OCI-M2 (cell line): ENCODE data around the gene ATP10B.
"Not testable (repeated sequence)": the region's sequence is repeated elsewhere in the genome, so short reads cannot be mapped to it uniquely, and the experiment has no call there.

Source experiments
- DNase-seq: peaks from one replicate; lab custom pipeline; 2025; ENCODE audit not compliant: unreplicated experiment; lab: John Stamatoyannopoulos, UW

Gene ATP10B

DNA sequence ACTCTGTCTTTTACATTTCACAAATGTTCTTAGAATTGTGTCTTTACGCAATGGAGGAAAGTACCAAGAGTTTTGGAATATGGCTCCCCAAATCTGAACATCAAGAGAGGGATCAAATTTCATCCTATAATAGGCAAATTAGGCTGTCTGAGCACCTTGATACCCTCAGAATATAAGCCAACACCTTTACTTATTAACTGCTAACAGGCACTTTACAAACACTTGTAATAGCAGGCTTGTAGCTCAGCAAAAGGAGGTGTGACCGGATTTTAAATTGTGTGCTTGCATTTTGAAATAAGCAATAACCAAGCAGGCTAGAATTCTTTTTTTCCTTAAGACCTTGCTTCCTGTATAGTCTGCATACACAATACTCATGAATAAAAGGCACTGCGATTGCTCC, 92.0 kb downstream of the ATP10B start:
- DNase-seq: no peak

DNA sequence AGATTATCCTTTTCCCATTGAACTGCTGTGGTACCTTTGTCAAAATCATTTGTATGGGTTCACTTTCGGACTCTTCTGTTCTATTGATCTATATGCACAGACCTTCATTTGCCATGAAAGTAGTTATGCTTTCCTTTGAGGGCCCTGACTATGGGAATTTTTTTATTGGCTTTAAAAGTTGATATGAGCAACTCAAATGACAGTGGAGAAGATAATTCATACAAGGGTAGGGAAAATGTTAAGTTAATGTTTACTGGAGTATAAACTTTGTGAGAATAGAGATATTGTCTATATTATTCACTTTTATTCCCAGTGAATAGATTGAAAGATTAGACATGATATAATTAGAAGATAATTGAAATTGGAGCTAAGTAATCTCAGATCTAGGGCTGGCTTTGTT, 94.8 kb downstream of the ATP10B start:
- no peak for DNase-seq

DNA sequence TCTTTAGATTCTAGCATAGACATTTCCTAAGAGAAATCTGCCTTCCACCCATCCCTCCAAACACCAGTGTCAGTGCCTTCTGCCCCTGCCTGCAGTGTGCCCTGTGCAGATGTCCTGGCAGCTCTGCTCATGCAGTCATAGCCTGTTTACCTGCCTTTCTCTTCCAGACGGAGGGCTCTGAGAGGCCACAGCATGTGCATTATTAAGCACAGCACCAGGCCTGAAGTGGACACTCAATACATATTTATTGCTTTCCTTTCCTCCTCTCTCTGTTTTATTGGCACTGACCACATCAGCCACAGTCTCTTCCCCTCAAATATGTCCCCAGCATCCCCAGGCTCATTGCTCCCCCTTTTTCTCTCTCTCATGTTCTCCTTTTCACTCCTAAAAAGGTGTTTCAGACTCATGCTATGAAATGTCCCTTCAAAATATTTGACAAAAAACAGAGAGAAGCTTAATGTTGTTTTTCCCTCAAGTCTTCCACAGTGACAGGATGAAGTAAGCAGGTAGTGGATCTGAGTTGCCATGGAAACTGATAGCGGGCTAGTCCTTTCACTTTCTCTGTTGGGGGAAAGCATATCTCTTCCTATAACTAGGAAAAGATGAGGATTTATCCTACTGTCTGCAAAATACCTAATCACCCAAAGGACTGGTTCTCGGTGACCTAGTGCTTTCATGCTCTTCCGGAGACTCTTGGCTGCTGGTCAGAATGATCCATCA, 100.9 kb downstream of the ATP10B start:
- DNase-seq: no peak

DNA sequence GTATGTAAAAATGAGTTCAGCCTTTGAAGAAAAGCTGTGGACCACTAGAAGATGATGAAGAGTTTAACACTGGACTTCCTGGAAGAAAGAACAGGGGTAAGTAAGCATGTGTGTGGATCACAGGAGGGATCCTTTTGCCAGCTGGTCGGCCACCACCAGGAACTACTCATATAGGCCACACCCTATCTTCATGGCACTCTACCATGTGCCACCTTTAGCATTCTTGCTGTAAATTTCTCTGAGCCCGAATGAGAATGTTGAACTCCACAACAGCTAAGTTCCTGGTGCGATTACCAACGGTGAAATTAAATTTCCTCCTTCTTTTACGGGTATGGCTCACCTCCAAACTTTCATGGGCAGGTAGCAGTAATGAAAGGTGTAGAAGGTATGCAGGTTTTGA, 102.3 kb downstream of the ATP10B start:
- no peak for DNase-seq

DNA sequence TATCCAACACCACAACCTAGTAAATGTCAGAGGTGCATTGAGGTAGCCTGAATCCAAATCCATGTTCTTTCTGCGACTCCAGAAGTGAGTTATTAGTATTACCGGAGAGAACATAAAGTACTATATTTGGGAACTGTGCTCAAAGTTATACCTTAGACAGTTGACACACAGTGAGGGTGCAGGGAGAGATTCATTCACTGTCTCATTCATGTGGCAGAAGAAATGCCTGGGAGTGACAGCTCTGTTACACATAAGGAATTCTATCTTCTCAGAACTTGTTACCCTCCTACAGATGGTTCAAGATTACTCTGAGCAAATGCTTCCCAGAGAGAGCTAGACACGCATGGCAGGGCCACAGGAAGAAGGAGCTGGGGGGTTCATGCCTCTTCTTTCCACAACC, 103.0 kb downstream of the ATP10B start:
- no peak for DNase-seq

DNA sequence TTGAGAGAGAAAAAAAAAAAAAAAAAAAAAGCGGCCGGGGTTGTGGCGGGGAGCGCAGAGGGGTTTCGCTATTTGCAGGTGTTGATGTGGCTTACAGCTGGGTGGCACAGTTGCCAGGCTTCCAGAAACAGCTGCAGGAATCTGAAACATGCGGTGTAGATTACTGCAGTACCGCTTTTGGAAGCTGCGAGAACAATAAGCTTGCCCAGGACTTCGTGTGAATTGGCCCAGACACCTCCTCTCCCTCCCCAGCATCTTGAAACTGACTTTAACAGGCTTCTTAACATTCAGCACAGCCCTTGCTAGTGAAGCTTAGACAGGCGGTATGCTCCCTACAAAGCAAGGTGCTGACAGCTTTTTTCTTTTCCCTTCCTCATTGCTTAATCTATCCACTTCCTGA, 104.0 kb downstream of the ATP10B start:
- no peak for DNase-seq

DNA sequence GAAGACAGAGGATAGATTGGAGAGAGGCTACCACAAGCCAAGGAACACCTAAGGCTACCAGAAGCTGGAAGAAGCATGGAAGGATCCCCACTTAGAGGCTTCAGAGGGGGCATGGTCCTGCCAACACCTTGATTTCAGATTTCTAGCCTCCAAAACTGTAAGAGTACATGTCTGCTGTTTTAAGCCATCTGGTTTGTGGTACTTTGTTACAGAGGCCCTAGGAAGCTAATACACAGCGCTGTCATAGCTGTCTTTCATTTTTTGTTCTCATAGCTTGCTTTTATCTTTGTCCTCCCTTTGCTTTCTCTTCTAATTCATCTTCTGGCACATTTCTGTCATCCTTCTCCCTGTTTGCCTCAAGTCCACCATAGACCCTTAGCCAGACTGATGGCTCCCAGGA, 104.5 kb downstream of the ATP10B start:
- no peak for DNase-seq

DNA sequence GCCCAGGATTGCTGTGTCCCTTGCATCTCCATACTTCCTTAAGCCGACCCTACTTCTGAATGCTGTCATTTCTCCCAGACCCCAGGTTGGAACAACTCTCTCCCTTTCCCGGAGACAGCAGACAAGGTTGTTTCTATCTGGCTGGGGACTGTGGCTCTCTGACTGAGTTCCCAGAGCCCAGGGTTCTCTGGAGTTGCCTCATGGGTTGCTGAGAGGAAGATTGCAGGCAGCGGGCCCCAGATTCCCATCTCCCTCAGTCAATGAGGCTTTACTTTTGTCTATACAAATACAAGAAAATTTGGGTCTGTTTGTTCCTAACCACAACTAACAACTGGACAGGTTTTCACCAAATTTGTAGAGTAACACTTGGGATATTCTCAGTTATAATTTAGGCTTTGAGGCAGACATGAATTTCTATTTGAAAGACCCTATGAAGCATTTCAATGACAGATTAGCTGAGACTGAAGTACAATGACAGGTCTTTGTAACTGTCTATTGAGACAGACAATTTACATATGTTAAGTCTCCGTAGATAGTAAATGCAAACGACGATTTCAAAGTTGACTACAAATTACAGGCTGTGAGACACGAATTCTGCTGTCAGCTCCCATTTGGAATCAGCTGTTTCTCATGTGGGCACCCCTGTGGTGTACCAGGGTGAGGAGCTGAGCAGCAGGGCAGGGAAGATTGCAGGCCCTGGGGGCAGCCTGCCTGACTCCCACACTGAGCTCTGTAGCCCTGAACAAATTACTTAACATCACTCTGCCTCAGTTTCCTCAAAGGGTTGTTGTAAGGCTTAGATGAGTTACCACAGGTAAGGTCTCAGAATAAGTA, 107.5 kb downstream of the ATP10B start:
- DNase-seq: no peak

DNA sequence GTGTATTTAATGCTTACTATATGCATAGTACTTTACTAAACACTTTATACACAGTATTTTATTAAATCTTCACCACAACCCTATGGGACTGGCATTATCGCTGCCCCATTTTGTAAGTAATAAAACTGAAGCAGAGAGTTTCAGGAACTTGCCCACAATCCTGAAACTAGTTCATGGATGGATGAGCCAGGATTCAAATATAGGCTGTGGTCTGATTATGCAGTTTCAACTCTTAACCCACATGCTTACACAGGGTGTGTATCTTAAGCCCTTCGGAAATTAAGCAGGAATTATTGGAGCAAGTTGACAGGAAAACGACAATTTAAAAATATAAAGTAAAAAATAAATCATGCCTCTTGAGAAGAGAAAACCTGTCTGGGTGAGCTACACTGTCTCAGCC, 109.0 kb downstream of the ATP10B start:
- no peak for DNase-seq

DNA sequence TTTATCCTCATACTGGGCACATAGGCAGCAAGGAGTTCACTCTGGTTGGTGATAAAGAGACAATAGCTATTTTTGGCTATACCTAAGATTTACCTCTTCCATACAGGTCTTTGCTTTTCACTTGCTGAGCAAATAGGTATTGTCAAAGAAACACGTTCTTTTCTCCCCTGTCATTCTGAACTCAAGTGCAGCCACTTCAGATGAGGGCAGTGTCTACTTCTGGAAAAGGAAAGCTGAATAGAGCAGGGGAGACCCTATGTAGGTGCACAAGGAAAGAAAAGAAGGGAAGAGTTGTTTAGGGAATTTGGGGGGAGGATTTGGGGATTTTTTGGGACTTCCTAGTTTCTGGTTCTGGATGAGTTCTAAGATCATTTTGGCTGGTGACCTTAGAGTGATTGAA, 109.6 kb downstream of the ATP10B start:
- DNase-seq: no peak

DNA sequence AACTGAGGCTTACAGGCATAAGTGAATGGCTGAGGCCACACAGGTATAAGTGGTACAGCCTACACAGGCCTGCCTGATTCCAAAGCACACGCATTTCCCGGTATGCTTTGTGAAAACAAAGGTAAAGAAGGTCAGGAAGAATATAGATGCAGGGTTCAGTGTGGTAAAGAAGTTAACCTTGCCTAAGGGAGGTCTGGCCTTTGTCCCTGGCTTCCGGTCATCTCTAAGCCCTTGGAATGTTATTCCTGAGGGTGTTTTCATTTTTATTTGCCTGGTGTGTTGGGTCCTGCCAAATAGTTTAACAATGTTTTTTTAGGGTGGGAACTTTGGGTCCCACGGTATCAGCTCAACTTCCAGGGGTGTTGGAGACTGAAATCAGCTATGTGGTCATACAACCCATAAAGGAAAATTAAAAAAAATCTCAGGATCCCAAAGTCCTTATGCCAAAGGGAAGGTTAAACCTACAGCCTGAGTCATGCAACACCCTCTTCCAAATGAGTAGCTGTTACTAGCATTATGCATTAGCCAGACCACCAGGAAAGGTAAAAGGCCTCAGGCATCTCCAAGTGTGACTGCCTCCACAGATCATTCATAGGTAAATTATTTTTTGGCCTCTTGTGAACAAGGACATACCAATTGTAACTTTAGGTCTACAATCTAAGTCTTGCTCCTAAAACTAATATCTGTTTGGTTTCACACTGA, 124.6 kb downstream of the ATP10B start:
- no peak for DNase-seq

DNA sequence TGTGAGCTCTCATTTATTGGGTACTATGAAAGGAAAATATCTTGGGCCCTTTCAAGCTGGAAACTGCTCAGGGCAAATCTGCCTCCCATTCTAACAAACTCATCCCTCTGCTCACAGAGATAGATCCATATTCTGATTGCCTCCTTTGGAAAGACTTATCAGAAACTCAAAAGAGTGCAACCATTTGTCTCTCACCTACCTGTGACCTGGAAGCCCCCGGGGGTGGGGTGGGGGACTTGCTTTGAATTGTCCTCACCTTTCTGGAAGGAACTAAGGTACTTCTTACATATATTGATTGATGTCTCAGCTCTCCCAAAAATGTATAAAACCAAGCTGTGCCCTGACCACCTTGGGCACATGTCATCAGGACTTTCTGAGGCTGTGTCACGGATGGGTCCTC, 125.3 kb downstream of the ATP10B start:
- no peak for DNase-seq

DNA sequence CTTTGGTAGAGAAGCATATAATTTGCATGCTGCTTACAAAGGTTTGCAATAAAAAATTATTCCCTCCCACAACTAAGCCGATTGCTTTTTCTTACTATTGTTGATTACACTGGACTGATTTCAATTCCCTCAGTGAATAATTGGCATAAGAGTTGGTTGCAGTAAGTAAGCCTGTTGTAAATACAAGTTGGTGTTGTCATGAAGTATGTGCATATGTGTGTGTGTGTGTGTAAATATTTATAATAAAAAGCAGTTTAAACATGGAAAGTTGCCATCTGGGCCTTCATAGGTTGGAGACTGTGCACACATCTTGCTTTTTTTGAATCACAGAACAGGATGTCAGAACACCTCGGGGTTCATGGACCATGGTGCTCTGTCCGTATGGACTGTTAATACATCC, 131.2 kb downstream of the ATP10B start:
- no peak for DNase-seq

DNA sequence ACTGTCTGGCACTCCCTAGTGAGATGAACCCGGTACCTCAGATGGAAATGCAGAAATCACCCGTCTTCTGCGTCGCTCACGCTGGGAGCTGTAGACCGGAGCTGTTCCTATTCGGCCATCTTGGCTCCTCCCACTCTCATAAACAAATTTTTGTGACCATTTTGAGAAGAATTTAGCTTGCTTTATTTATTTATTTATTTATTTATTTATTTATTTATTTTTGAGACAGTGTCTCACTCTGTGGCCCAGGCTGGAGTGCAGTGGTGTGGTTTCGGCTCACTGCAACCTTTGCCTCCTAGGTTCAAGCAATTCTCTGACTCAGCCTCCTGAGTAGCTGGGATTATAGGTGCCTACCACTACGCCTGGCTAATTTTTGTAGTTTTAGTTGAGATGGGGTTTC, 136.5 kb downstream of the ATP10B start:
- not testable (repeated sequence) for DNase-seq

DNA sequence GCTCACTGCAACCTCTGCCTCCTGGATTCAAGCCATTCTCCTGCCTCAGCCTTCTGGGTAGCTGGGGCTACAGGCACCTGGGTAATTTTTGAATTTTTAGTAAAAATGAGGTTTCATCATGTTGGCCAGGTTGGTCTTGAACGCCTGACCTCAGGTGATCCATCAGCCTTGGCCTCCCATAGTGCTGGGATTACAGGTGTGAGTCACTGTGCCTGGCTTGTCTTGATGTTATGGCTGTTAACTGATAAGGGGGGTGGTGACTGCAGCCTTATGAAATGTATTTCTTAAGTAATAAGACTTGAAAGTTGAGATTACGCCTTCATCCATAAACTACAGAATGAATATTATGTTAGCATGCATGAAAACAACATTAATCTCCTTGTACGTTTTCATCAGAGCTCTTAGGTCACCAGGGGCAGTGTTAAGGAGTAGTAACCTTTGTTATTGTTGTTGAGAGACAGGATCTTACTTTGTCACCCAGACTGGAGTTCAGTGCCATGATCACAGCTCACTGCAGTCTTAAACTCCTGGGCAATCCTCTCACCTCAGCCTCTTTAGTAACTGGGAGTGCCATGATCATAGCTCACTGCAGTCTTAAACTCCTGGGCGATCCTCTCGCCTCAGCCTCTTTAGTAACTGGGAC, 148.3 kb downstream of the ATP10B start:
- no peak for DNase-seq

DNA sequence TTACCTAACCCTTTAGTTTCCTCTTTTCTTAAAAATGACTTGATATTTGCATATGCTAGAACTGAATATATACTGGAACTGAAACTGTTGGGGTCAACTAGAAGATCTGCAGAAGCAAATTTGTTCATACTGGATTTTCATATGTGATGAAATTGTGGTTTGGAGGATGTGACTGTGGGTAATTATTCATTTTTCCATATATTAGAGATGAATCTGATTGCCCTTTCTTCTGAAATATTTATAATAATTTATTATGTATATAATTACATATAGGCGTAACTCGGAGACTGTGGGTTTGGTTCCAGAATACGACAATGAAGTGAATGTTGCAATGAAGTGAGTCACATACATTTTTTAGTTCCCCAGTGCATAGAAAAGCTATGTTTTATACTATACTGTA, 149.1 kb downstream of the ATP10B start:
- no peak for DNase-seq

DNA sequence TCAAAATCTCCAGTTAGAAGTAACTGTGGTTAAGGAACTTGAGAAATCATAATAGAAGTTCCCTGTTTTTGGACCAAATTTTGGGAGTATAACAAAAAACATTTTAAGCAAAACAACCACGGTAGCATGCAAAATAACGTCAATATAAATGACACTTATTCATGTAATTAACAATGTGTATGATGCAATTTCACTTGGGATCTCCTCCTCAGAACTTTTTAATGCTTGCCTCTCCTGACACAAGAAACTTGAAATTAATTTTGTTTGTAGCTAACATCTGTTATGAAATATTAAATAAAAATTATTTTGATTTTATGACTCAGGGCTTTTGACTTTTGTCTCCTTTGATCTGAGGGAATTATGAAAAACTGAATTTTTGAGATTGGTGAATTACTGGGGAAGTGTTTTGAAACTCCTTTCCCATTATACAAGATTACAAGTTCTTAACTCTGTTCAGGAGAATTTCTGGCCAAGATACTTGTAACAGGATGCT, 149.7 kb downstream of the ATP10B start:
- no peak for DNase-seq

DNA sequence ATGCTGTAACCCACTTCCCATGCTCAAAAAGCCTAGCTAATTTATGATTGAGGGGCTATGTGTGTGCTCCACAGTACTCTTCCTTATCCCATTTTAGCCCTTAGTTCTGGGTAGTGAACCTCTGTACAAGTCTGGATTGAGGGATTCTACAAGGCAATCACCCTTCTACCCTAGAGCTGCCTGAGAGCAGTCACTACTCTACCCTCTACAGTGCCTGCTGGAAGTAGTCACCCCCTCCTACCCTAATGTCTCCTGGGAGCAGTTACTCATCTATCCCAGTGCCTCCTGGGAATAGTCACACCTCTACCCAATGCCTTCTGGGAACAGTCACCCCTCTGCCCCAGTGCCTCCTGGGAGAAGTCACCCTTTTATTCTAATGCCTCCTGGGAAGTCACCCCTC, 150.6 kb downstream of the ATP10B start:
- no peak for DNase-seq

DNA sequence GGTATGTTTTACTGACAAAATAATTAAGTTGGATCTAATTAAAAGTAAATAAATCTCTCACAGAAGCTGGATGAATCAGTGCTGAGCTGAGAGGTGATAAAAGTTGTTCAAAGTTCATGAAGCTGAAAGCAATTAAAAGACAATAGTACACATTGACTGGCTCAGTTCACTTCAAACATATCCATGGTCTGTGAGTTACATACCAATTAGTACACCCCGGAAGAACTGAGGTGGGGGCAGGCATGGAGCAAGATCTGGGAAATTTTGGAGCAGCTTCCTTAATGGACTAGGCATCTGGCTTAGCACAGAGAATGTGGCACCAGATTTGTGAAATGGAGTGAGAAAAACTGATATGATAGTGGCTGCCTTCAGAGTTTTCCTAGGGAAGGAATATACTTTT, 152.7 kb downstream of the ATP10B start:
- no peak for DNase-seq

DNA sequence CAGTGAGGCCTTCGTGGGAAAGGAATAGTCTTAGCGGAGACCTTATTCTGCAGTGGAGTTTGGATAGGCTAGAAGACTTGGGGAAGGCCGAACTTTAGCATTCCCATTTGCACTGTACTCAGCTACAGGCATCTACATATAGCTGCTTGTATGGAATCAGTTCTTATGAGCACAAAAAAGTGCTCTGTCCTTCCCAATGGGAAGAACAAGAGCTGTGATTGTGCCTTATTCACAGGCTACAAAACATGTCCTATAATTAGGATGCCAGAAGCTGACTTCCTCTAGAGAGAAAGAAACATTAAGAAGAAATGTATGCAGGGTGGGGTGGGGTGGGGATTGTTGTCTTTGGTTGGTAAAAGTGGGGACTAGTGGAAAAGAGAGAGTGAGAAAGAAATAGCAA, 154.7 kb downstream of the ATP10B start:
- DNase-seq: no peak

DNA sequence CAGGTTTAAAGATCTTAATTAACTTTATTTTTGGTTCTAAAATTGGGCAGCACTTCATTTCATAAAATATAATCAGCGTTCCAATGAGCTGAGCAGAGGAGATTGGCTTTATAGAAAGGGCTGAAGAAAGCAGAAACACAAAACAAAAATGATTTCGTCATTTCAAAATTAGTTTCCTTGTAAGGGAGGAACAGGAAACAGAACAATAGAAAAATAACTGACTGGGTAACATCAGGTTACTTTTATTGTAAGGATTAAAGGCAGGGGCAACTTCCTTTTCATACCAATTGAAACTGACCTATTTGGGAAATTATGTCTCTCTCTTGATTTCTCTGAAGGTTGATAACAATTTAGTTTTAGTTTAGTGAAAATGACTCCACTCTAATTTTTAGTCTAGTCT, 157.1 kb downstream of the ATP10B start:
- DNase-seq: no peak
